Uterus (tissue), 4 donors: ENCODE measurements around the gene VCY1B. TPM values are rescaled to one million over a fixed set of nuclear protein-coding genes. Genes with fewer than 3 reads are reported as not detected.
"Not testable (repeated sequence)": the region's sequence is repeated elsewhere in the genome, so short reads cannot be mapped to it uniquely, and the experiment has no call there.

Experiments
- DNase-seq, 2 donors: peaks; one replicate each; pipeline ENCODE4 v3.0.0-alpha.2; 2019 to 2020
- H3K27ac ChIP-seq, 2 donors: fragments of 200-600 bp; sonication (generic); 1 replicate in 1 of 2; 2 replicates in 1 of 2; pipeline ENCODE4 v1.5.1; 2016 to 2018
- H3K27me3 ChIP-seq, 2 donors: fragments of 200-600 bp; sonication (generic); one replicate each; pipeline ENCODE4 v1.5.1; 2018 to 2019; ENCODE audit warnings: control low read depth in 1 of 2
- H3K36me3 ChIP-seq, 2 donors: fragments of 200-600 bp; sonication (generic); one replicate each; pipeline ENCODE4 v1.5.1; 2019; ENCODE audit warnings: control low read depth in 1 of 2
- H3K4me1 ChIP-seq, 2 donors: fragments of 200-600 bp; sonication (generic); one replicate each; pipeline ENCODE4 v1.5.1; 2018 to 2019; ENCODE audit warnings: control low read depth in 1 of 2
- H3K4me3 ChIP-seq, 2 donors: fragments of 200-600 bp; sonication (generic); 1 replicate in 1 of 2; 2 replicates in 1 of 2; pipeline ENCODE4 v1.5.1; 2018 to 2019; ENCODE audit warnings: mild to moderate bottlenecking in 1 of 2
- H3K9me3 ChIP-seq, 2 donors: fragments of 200-600 bp; sonication (generic); one replicate each; pipeline ENCODE4 v1.5.1; 2019; ENCODE audit warnings: control low read depth in 1 of 2
- CTCF ChIP-seq, 4 experiments: fragments of 200-600 bp in 2 of 4; fragments of 450-650 bp in 2 of 4; sonication (generic) in 2 of 4; IDR thresholded peaks; one replicate each; pipeline ENCODE4 v1.5.1; 2016 to 2019; ENCODE audit warnings: antibody characterized with exemption in 4 of 4, mild to moderate bottlenecking in 2 of 4, moderate library complexity in 1 of 4
- POLR2A ChIP-seq, 2 donors: fragments of 450-650 bp; IDR thresholded peaks; one replicate each; pipeline ENCODE4 v1.6.1; 2016; ENCODE audit warnings: antibody characterized with exemption in 2 of 2, mild to moderate bottlenecking in 1 of 2, moderate library complexity in 1 of 2
- intact Hi-C: fragments of 100-400 bp; cut with DNase I; formaldehyde crosslinking; loops from one replicate; pipeline ENCODE4 v1.15.1; 2023; ENCODE audit warnings: low total_unique reads
- total RNA-seq, 4 donors: library from RNA; depleted of rRNA in 3 of 4; stranded (reverse); fragments of >200 nt in 3 of 4; gene quantifications; one replicate each; pipeline versions ENCODE4 v1.1.0 to v1.2.4, GENCODE V29; 2014 to 2023
- donor health status: DM: yes; HTN: yes; CAD: no.

VCY1B gene
- total RNA-seq: not detected

GRCh38 chrY:14055927-14056326 lies at the start of gene VCY1B:
Gene VCY1B, plus strand, starts transcription at chrY:14056227. Its CDS starts 63 bp downstream, at chrY:14056290.
- H3K27ac ChIP-seq, H3K4me1 ChIP-seq, H3K4me3 ChIP-seq, DNase-seq, H3K36me3 ChIP-seq, H3K27me3 ChIP-seq, intact Hi-C loops, H3K9me3 ChIP-seq: not testable (repeated sequence)

GRCh38 chrY:14011916-14012315 lies 44.1 kb upstream of the VCY1B start:
- intact Hi-C loops, DNase-seq, H3K27me3 ChIP-seq, H3K4me3 ChIP-seq, H3K27ac ChIP-seq, H3K9me3 ChIP-seq, H3K4me1 ChIP-seq, H3K36me3 ChIP-seq: not testable (repeated sequence)

- H3K27me3 ChIP-seq, DNase-seq, H3K4me3 ChIP-seq, intact Hi-C loops, H3K36me3 ChIP-seq, H3K9me3 ChIP-seq, H3K4me1 ChIP-seq, H3K27ac ChIP-seq: not testable (repeated sequence)
These were observed 25.6 kb upstream of the VCY1B start for GRCh38 chrY:14030395-14030794.

- H3K4me1 ChIP-seq: no peaks in the 10 kb centered on the region
These were observed 29.9 kb downstream of the VCY1B start for GRCh38 chrY:14085877-14086276.

More at GRCh38 chrY:14085877-14086276, 29.9 kb downstream of the VCY1B start:
- Histone ChIP-seq H3K27me3 (no peaks in the 10 kb centered on the region), H3K4me3 (no peak overlapping the region), H3K9me3 (no peaks in the 10 kb centered on the region), H3K36me3 (no peaks in the 10 kb centered on the region), H3K27ac (no peak overlapping the region)
- intact Hi-C loops: no loop called here
- no peak for TF ChIP-seq POLR2A (IDR thresholded peaks at IDR 0.05)
- no peak for TF ChIP-seq CTCF (IDR thresholded peaks at IDR 0.05)
- DNase-seq: no peak

Other genes with a start within 250 kb of the VCY1B start
- not detected for gene VCY, start 69.8 kb upstream of the VCY1B start, total RNA-seq